HG03175 (cell line): ENCODE data around the gene SUMO4.
A peak's percentile ranks its signal among the peaks of the same experiment; 100 is the strongest.

Experiments
- ATAC-seq: cut with Tn5 transposase; IDR thresholded peaks from one replicate; pipeline ENCODE4 v1.9.1; 2021; ENCODE audit warnings: mild to moderate bottlenecking, moderate library complexity; ENCODE audit not compliant: unreplicated experiment

The SUMO4 gene

GRCh38 chr6:149400050-149400449 lies at the start of gene SUMO4:
Gene SUMO4, plus strand, starts transcription at chr6:149400262. Its CDS starts 130 bp downstream, at chr6:149400392.
- ATAC-seq: no peak

DNA sequence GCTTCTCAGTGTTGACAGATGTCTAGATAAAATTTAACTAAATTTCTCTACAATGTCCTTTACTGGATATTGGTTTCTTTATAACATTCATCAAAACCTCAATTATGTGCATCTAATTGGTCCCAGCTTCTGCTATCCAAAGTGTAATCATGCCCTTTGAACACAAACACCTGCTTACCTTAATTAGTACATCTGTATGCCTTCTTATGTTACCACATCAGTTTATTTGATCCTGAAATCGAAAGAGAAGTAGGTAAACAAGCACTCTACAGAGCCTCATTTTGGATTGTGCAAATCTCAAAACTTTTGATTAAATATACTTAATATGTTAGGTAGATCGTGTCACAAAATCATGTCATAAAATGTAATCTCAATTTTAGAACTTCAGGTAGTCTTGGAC lies 46.1 kb upstream of the SUMO4 start:
- no peak for ATAC-seq

DNA sequence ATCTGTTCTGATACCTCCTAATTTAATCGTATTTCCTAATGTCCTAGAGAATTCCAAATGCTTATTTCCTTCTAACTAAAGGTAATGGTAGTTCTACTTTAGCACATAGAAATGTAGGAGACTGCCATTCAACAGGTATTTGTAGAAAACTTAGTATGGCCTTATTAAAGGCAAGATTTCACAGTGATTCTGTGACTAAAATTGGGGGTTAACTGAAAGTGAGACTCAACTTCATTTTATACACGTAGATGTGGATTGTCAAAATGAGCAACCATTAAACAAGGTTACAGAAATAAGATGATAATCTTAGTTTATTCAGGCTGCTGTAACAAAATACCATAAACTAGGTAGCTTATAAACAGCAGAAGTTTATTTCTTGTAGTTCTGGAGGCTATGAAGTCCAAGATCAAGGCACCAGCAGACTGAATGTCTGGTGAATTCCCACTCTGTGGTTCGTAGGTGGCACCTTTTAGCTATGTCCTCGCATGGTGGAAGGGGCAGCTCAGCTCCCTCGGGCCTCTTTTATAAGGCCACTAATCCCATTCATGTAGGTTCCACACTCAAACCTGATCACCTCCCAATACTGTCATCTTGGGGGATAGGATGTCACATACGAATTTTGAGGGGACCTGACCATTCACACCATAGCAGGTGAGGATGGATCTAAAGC lies 43.8 kb upstream of the SUMO4 start:
- no peak for ATAC-seq

DNA sequence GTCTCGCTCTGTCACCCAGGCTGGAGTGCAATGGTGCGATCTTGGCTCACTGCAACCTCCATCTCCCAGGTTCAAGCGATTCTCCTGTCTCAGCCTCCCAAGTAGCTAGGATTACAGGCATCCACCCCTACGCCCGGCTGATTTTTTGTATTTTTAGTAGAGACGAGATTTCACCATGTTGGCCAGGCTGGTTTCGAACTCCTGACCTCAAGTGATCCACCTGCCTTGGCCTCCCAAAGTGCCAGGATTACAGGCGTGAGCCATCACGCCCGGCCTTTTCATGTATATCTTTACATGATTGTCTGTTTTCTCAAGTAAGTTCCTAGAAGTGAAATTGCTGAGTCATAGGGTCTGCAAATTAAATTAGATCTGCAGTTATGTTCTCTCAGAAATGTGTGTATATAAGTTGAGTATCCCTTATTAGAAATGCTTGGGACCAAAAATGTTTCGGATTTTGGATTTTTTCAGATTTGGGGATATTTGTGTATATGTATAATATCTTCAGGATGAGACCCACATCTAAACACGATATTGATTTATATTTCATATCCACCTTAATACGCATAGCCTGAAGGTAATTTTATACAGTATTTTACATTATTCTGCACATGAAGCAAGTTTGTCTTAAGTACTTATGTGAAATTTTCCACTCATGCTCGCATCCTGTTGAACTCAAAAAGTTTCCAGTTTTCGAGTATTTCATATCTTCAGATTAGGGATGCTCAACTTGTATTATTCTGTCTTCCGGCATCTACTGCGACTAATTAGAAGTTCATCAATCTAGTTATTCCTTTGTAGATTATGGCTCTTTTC lies 42.1 kb upstream of the SUMO4 start:
- no peak for ATAC-seq

- no peak for ATAC-seq
Measured at GRCh38 chr6:149359440-149359839, 40.6 kb upstream of the SUMO4 start.

DNA sequence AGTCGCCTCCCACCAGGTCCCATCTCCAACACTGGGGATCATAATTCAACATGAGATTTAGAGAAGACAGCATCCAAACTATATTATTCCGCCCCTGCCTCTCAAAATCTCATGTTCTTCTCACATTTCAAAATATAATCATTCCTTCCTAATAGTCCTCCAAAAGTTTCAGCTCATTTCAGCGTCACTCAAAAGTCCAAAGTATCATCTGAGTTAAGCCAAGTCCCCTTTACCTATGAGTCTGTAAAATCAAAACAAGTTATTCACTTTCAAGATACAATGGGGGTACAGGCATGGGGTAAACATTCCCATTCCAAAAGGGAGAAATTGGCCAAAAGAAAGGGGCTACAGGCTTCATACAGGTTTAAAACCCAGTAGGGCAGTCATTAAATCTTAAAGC lies 39.5 kb upstream of the SUMO4 start:
- no peak for ATAC-seq

- ATAC-seq: no peak
Measured at GRCh38 chr6:149362289-149362688, 37.8 kb upstream of the SUMO4 start.

DNA sequence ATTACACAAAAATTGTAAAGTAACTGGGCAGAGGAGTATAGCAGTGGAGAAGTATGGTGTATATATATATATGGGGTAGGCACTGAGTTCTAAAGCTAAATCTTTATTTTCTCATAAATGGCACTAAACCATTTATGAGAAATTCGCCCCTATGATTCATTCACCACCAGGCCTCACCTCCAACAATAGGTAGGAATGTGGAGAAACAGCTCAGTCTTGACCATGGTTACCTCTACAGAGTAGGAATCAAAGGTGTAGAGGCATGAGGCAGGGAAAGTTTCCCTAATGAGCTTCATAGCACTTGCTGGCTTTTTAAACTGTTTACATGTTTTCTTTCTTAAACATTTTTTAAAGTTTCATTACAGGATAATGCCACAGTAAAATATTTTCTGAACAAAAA lies 36.9 kb upstream of the SUMO4 start:
- no peak for ATAC-seq

GRCh38 chr6:149364557-149364956 lies 35.5 kb upstream of the SUMO4 start:
- ATAC-seq: no peak

DNA sequence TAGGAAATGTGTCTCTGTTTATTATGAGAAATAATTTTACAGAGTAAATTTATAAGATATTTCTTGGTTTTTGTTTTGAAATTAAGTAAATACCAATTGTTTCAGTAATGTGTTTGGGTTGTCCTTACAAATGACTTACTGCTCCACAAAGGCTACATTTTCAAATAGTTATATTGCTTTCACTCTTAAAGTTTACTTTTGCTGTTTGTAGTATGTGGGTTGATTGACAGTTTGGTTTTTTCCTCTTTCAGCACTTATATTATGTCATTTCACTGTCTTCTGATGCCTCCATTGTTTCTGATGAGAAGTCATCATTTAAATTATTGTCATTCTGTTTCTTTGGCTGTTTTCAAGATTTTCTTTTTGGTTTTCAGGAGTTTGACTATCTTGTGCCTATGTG lies 34.9 kb upstream of the SUMO4 start:
- ATAC-seq: no peak

DNA sequence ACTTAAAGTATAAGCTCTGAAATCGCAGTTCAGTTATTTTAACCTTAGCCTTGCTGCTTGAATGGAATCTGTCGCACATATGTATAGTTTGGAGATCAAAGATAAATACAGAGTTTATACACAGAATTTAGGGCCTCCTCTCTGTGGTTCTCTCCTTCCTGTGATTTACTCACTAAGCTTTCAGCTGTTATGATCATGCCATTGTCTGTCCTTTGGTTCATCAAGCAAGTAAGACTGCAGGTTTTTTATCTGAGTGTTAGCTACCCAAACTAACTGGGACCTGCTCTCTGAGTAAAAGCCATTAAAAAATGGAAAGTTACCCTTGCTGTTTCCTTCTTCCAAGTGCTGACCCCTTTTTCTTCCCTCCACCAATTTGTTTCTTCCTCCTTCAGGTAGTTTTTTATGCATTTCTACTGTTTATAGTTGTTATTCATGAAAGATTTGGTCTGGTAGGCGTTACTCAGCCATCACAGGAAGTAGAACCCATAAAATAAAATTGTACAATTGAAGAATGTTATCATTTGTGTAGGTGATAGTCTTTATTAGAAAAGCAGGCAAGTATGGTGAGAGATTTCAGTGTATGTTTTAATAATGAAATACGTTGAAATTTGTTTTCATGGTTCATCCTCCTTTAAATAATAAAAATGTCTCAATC lies 33.7 kb upstream of the SUMO4 start:
- no peak for ATAC-seq

- ATAC-seq: peak; percentile 46
Measured at GRCh38 chr6:149368065-149368464, 32.0 kb upstream of the SUMO4 start.

DNA sequence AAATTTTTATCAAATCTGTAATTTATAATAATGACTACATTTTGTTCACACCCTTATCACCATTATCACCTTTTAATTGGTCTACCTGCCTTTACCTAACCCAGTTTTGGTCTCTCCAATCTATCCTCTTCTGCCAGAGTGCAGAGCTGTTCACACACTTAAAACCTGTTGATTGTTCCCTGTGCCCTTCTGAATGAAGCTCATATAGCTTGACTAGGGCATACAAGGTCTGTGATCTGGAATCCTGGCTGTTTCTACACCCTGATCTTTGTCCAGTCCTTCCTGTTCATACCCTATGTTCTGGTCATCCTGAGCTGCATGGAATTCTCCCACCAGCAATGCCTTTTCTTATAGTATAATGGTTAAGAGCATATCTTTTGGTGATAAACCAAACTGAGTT lies 28.9 kb upstream of the SUMO4 start:
- no peak for ATAC-seq

- ATAC-seq: no peak
Measured at GRCh38 chr6:149372062-149372461, 28.0 kb upstream of the SUMO4 start.

DNA sequence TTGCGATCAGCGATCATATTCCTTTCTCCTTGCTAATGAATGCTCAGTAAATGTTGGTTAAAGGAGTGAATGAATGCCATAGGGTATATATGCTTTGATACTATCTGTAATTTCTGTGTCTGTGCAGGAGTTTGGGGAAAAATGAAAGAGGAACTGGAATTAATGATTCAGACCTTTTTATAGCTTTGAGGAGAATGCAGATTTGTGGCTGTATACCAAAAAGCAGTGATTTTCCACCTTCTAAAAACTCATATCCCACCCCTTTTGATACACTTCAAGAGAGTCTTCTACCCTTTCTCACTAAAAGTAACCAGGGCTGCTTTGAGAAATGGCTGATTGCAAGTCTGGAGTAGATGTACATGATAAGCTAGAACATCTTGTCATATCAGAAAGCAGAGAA lies 26.6 kb upstream of the SUMO4 start:
- no peak for ATAC-seq

GRCh38 chr6:149379977-149380376 lies 20.1 kb upstream of the SUMO4 start:
- ATAC-seq: no peak

- ATAC-seq: no peak
Measured at GRCh38 chr6:149380523-149380922, 19.5 kb upstream of the SUMO4 start.

- no peak for ATAC-seq
Measured at GRCh38 chr6:149383371-149383770, 16.7 kb upstream of the SUMO4 start.

- no peak for ATAC-seq
Measured at GRCh38 chr6:149384464-149384863, 15.6 kb upstream of the SUMO4 start.

DNA sequence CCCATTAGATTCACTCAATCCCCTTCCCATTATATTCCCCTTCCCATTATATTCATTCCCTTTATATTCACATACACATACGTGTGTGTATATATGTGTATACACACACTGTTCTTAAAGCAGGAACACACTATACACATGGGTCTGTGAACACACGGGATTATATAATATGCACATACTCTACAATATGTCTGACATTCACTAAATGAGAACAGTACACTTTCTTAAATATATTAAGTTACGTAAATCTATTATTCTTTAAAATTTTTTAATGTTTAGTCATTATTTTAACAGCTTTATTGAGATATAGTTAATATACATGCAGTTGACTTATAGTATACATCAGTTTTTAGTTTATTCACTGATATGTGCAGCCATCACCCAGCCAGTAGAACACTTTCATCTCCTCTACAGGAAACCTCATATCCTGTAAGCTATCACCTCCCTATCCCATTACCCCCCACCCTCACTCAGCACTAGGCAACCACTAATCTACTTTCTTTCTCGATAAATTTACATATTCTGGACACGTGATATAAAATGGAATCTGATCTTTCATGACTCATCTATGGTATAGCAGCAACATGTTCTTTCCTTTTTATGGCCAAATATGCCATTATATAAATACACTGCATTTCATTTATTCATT lies 13.9 kb upstream of the SUMO4 start:
- ATAC-seq: no peak

- ATAC-seq: no peak
Measured at GRCh38 chr6:149387779-149388512, 12.1 kb upstream of the SUMO4 start.
